Sigmoid colon (tissue), 7 donors: ENCODE measurements around the gene GPATCH8. TPM values are rescaled to one million over a fixed set of nuclear protein-coding genes. Genes with fewer than 3 reads are reported as not detected.

Experiments
- DNase-seq: peaks from one replicate; pipeline ENCODE4 v3.0.0-alpha.2; 2019
- H3K27ac ChIP-seq, 4 donors: fragments of 200-600 bp; sonication (generic); one replicate each; pipeline ENCODE4 v1.5.1; 2016 to 2019; ENCODE audit warnings: mild to moderate bottlenecking in 1 of 4
- H3K27me3 ChIP-seq, 3 donors: fragments of 200-600 bp; sonication (generic); one replicate each; pipeline ENCODE4 v1.5.1; 2019; ENCODE audit warnings: mild to moderate bottlenecking in 1 of 3
- H3K36me3 ChIP-seq, 4 donors: fragments of 200-600 bp; sonication (generic); one replicate each; pipeline ENCODE4 v1.5.1; 2016 to 2019
- H3K4me1 ChIP-seq, 4 donors: fragments of 200-600 bp; sonication (generic); one replicate each; pipeline ENCODE4 v1.5.1; 2017 to 2019
- H3K4me3 ChIP-seq, 4 donors: fragments of 200-600 bp; sonication (generic); one replicate each; pipeline ENCODE4 v1.5.1; 2017 to 2019; ENCODE audit warnings: mild to moderate bottlenecking in 2 of 4, moderate library complexity in 1 of 4
- H3K9me3 ChIP-seq, 4 donors: fragments of 200-600 bp in 3 of 4; sonication (generic) in 3 of 4; one replicate each; pipeline versions ENCODE4 v1.5.1 to v1.6.1; 2013 to 2019
- EP300 ChIP-seq, 4 donors: sonication (generic); formaldehyde crosslinking; IDR thresholded peaks; one replicate each; pipeline ENCODE4 v1.6.1; 2017; ENCODE audit warnings: antibody characterized with exemption in 4 of 4
- POLR2A ChIP-seq, 2 donors: fragments of 450-650 bp; IDR thresholded peaks; one replicate each; pipeline ENCODE4 v1.6.1; 2016; ENCODE audit warnings: antibody characterized with exemption in 2 of 2, mild to moderate bottlenecking in 2 of 2, moderate library complexity in 2 of 2
- POLR2AphosphoS5 ChIP-seq, 4 donors: sonication (generic); formaldehyde crosslinking; IDR thresholded peaks; one replicate each; pipeline ENCODE4 v1.6.1; 2017; ENCODE audit warnings: antibody characterized with exemption in 4 of 4
- WGBS, 2 donors: extraction: QIAGEN DNeasy Blood & Tissue Kit; methylation state at CpG; one replicate each; pipeline ENCODE4 v1.1.7; 2013; 5-methylcytosine and 5-hydroxymethylcytosine counted together
- intact Hi-C: fragments of 100-400 bp; cut with DNase I; formaldehyde crosslinking; loops from one replicate; pipeline ENCODE4 v1.15.1; 2023
- polyA plus RNA-seq, 3 donors: library from polyadenylated mRNA; stranded (reverse); fragments of 200-250 nt; gene quantifications; one replicate each; pipeline ENCODE4 v1.2.3, GENCODE V29; 2013
- total RNA-seq, 4 donors: library from RNA; depleted of rRNA; stranded (reverse); fragments of >200 nt; gene quantifications; one replicate each; pipeline ENCODE4 v1.1.0, GENCODE V29; 2016
- TF ChIP-seq, protein P1 (sequence below), 4 experiments: fragments of 450-650 bp in 3 of 4; fragments of 200-600 bp in 1 of 4; IDR thresholded peaks; one replicate each; pipeline ENCODE4 v1.5.1; 2016 to 2019; ENCODE audit warnings: antibody characterized with exemption in 4 of 4, mild to moderate bottlenecking in 3 of 4, moderate library complexity in 2 of 4
- donor health status: healthy with polysubstance abuse.
- donor health status: Bipolar disorder and iron deficiency.
- donor health status: healthy.

GPATCH8 gene
- total and polyA plus RNA-seq, 7 donors: 4.8 to 43.2 (median 27.5) TPM

DNA sequence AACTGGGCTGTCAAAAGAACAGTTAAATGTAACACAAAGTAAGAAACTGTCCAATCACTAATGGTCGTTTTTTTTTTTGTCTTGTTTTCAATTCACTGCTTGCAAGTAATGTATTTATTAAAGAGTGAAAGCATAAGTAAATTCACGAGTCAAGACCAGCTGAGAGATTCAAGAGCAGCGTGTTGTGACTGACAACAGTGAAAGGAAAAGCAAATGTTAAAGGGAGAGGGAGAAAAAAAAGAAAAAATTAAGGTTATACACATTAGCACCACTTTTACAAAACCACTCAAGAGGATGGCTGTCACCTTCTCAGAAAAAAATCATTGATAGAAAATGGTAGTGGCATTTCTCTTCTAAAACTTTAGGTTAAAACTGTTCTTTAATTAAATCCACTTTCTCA lies 36.1 kb downstream of the GPATCH8 start:
- 42 to 53% methylated on average over 3 of the region's 3 CpGs for WGBS, 2 donors
- peaks cover 0 to 48% (median 29%) of the 10 kb centered on the region in 4 donors for H3K4me1 ChIP-seq
- H3K4me3 ChIP-seq: peak overlapping the region in 1 of 4 donors; percentile 3
- H3K27ac ChIP-seq: peak overlapping the region in 2 of 4 donors; percentile 10 to 40
- DNase-seq: no peak
- H3K36me3 ChIP-seq: peaks cover 0 to 9% (median 0%) of the 10 kb centered on the region in 4 donors
- H3K27me3 ChIP-seq: no peaks in the 10 kb centered on the region
- TF ChIP-seq POLR2AphosphoS5 (IDR thresholded peaks at IDR 0.05): no peak
- TF ChIP-seq, protein P1, sequence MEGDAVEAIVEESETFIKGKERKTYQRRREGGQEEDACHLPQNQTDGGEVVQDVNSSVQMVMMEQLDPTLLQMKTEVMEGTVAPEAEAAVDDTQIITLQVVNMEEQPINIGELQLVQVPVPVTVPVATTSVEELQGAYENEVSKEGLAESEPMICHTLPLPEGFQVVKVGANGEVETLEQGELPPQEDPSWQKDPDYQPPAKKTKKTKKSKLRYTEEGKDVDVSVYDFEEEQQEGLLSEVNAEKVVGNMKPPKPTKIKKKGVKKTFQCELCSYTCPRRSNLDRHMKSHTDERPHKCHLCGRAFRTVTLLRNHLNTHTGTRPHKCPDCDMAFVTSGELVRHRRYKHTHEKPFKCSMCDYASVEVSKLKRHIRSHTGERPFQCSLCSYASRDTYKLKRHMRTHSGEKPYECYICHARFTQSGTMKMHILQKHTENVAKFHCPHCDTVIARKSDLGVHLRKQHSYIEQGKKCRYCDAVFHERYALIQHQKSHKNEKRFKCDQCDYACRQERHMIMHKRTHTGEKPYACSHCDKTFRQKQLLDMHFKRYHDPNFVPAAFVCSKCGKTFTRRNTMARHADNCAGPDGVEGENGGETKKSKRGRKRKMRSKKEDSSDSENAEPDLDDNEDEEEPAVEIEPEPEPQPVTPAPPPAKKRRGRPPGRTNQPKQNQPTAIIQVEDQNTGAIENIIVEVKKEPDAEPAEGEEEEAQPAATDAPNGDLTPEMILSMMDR (IDR thresholded peaks at IDR 0.05): no peak
- no peak for TF ChIP-seq EP300 (IDR thresholded peaks at IDR 0.05)
- no peak for TF ChIP-seq POLR2A (IDR thresholded peaks at IDR 0.05)
- intact Hi-C loops: no loop called here
- no peaks in the 10 kb centered on the region for H3K9me3 ChIP-seq

DNA sequence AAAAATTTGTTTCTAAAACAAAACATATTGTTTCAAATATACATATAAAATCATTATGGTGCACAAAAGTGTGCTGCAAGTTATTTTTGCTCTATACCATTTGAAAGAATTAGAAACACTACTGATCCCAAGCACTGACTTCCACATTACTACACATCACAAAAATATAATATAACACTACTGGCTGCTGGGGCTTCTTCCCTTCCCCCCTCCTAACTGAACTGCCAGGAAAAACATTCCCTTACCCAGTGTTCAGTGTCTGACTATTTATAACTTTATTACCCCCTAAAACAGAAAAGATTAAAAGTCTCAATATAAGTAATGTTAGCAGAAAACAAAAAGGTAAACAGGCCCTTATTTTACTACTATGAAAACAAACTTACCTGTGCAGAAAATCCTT lies 36.9 kb downstream of the GPATCH8 start:
- Histone ChIP-seq H3K27me3 (no peaks in the 10 kb centered on the region), H3K4me1 (peaks cover 0 to 48% (median 29%) of the 10 kb centered on the region in 4 donors), H3K4me3 (no peak overlapping the region), H3K36me3 (peaks cover 0 to 8% (median 0%) of the 10 kb centered on the region in 4 donors), H3K9me3 (no peaks in the 10 kb centered on the region), H3K27ac (peak overlapping the region in 1 of 4 donors; percentile 40)
- intact Hi-C loops: no loop called here
- TF ChIP-seq POLR2A (IDR thresholded peaks at IDR 0.05) (no peak), POLR2AphosphoS5 (IDR thresholded peaks at IDR 0.05) (no peak), EP300 (IDR thresholded peaks at IDR 0.05) (no peak)
- TF ChIP-seq, protein P1 (IDR thresholded peaks at IDR 0.05): no peak
- no peak for DNase-seq

DNA sequence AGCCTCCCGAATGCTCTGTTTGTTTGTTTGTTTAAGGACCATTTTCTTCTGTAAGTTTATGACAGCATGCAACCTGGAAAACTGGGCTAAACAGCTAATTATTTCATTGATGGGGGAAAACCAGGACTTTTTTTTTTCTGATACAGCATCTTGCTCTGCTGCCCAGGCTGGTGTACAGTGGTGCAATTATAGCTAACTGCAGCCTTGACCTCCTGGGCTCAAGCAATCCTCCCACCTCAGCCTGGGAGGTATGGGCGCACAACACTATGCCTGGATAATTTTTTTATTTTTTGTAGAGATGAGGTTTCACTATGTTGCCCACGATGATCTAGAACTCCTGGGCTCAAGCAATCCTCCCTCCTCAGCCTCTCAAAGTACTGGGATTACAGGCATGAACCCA lies 37.3 kb downstream of the GPATCH8 start:
- Histone ChIP-seq H3K4me1 (peaks cover 0 to 48% (median 29%) of the 10 kb centered on the region in 4 donors), H3K9me3 (no peaks in the 10 kb centered on the region), H3K4me3 (no peak overlapping the region), H3K27me3 (no peaks in the 10 kb centered on the region), H3K36me3 (peaks cover 0 to 3% (median 0%) of the 10 kb centered on the region in 4 donors), H3K27ac (no peak overlapping the region)
- DNase-seq: no peak
- intact Hi-C loops: no loop called here
- WGBS, 2 donors: 80 to 87% methylated on average over 3 of the region's 3 CpGs
- TF ChIP-seq, protein P1 (IDR thresholded peaks at IDR 0.05): no peak
- TF ChIP-seq EP300 (IDR thresholded peaks at IDR 0.05): no peak
- no peak for TF ChIP-seq POLR2AphosphoS5 (IDR thresholded peaks at IDR 0.05)
- no peak for TF ChIP-seq POLR2A (IDR thresholded peaks at IDR 0.05)

DNA sequence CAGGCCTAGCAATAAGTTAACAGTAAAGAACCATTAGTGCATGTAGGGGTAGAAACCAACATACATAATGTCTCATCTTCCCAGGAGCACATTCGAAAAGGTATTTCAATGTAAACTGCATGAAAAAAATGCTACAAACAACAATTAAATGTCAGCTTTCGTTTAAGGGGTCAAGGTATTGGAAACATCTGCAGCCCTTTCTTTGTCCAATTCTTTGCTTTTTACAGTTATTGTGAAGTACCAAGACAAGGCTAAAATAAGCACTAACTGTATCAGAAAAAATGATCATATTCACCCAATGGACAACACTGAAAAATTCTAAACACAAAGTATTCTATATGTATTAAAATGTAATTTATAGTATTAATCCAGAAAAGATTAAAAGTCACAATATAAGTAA lies 37.9 kb downstream of the GPATCH8 start:
- Histone ChIP-seq H3K36me3 (no peaks in the 10 kb centered on the region), H3K9me3 (no peaks in the 10 kb centered on the region), H3K27ac (no peak overlapping the region), H3K27me3 (no peaks in the 10 kb centered on the region), H3K4me1 (peaks cover 0 to 48% (median 29%) of the 10 kb centered on the region in 4 donors), H3K4me3 (no peak overlapping the region)
- TF ChIP-seq, protein P1 (IDR thresholded peaks at IDR 0.05): no peak
- TF ChIP-seq EP300 (IDR thresholded peaks at IDR 0.05): no peak
- no peak for TF ChIP-seq POLR2A (IDR thresholded peaks at IDR 0.05)
- TF ChIP-seq POLR2AphosphoS5 (IDR thresholded peaks at IDR 0.05): no peak
- intact Hi-C loops: no loop called here
- WGBS, 2 donors: 91 to 94% methylated on average over 2 of the region's 2 CpGs
- DNase-seq: no peak

DNA sequence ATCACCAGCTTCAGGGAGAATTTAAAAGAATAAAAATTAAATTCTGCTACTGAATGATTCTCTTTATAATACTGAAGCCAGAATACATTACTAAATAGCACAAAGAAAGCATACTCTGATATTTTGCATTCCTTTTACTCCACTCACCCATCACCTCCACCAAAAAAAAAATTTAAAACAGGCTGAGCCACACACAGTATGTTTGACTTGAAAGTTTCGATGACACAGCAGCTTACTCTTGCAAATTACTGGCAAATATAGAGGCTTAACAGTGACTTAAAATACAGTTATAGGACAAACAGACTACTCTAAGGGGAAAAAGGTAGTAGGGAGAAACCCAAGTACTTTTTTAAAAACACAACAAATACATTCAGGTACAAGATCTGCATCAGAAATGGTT lies 39.2 kb downstream of the GPATCH8 start:
- no peaks in the 10 kb centered on the region for H3K36me3 ChIP-seq
- H3K27me3 ChIP-seq: no peaks in the 10 kb centered on the region
- peak overlapping the region in 1 of 4 donors; percentile 22 for H3K27ac ChIP-seq
- no peaks in the 10 kb centered on the region for H3K9me3 ChIP-seq
- peaks cover 0 to 48% (median 29%) of the 10 kb centered on the region in 4 donors for H3K4me1 ChIP-seq
- no peak overlapping the region for H3K4me3 ChIP-seq
- no peak for DNase-seq
- 87 to 92% methylated on average over 1 of the region's 1 CpG for WGBS, 2 donors
- intact Hi-C loops: no loop called here
- TF ChIP-seq POLR2A (IDR thresholded peaks at IDR 0.05): no peak
